ENCODE measurements around the gene TMEM273.

Gene TMEM273

GRCh38 chr10:49116509-49117375 is 71.4 kb downstream of the TMEM273 start:
- no peak for DNase-seq (ENCODE audit: low read depth, low spot score)

DNA sequence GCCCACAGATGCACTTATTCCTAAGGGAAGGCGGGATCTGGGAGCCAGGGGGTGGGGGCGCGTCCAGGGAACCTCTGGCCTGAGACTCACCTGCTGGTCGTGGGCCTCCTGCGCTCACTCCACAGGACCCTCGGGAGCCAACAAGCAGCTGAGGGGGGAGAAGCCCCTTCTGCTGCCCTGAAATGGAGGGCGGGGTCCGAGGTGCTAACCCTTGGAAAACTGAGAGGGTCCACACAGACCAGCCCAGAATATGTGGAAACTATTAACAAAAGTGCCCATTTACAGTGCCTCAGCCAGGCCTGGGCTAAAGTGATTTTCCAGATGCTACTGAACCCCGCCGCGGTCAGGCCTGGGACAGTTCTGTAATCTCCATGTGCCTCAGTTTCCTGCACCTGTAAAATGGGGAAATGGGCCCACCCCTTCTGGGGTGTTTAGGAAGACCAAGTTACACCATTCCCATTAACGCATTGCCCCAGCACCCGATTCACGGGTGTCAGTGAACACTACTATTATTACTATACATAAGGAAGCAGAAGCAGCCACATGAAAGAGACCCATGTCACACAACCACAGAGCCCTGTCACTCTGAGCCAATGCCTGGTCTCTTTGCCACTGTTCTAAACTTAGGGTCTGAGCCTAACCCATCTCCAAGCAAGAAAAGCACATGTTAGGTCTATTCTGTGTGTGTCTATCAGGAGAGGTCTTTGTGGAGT is 72.2 kb downstream of the TMEM273 start:
- DNase-seq (ENCODE audit: low read depth, low spot score): no peak

DNA sequence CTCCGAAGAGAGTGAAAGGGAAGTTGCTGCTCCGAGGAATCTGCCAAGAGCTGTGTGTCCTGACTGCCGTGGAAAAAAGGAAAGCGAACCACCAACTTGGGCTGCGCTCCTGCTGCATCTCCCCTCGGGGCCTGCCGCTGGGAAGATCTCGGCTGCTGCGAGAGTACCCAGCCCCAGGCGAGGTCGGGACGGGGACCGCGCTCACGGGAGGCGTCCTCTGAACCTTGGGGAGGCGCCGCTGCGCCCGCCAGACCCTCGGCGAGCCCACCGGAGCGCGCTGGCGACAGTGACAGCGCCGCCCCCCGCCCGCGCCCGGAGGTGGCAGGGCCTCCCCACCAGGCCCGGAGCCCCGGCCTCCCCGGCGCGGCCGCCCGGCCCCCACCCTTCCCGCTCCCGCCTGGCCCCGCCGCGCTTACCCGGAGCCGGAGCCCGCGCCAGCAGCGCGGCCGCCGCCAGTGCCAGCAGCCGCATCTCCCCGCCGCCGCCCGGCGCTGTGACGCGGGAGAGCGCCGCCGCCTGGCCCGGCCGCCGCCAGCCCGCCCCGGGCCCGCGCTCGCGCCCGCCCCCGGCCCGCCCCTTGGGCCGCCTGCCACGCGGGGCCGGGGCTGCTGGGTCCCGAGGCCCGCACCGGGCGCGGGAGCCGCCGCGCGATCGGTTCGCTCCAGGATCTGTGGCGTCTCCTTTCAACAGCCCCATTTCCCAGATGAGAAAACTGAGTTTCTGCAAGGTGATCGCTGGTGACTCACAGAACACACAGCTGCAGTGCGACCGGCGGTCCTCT is 73.0 kb downstream of the TMEM273 start, which contains the start of gene VSTM4:
VSTM4 (minus strand) TSS at position 508 of the 781 bp plus-strand sequence; CDS start at position 471, 37 bp downstream.
- DNase-seq (ENCODE audit: low read depth, low spot score): no peak

DNA sequence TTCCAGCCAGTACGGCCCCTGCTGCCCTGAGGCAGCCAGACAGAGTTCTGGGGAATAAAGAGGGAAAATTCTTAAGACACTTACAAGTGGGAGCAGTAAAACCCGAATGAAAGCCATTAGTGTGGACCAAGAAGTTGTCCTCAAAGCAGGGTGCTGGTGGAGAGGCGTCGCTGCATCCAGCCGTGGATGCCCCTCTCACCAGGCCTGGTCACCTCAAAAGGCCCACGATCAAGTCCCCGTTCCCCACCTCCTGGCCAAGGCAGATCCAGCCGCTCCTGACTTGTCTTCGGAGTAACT is 73.5 kb downstream of the TMEM273 start:
- no peak for DNase-seq (ENCODE audit: low read depth, low spot score)

DNA sequence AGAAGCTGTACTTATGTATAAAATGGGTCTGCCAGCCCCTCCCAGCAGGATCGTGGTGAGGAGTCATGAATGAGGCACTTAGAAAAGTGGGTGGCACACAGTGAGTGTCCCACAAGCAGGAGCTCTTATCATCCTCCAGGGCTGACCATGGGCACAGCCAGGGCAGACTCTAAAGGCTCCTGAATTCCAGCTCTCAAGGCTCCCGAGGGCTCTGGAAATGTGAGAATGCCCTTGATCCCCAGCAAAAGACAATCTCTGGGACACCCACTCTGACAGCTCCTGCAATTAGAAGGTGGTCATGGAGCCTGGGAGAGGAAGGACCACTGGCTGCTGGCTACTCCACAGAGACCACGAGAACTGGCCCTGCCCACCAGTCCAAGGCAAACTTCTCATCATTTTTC is 74.5 kb downstream of the TMEM273 start:
- DNase-seq (ENCODE audit: low read depth, low spot score): no peak

DNA sequence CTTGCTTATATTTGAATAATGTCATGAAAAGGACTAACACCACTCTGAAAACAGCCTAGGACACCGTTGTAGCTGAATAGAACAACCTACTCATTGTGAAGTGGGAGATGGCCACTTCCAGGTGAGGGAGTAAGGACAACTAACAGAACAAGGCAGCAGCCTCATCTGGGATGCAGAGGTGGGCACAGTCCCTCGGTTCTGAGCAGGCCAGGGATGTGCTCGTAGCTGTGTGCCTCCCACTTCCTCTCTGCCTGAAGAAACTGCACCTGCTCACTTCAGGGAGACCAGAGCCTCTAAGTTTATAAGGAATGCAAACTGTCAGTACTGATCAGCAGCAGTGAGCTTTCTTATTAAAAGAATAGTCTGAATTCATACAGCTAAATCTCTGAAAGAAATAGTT is 75.3 kb downstream of the TMEM273 start:
- DNase-seq (ENCODE audit: low read depth, low spot score): no peak

- DNase-seq (ENCODE audit: low read depth, low spot score): no peak
Measured at GRCh38 chr10:49112098-49112497, 76.1 kb downstream of the TMEM273 start.

- no peak for DNase-seq (ENCODE audit: low read depth, low spot score)
Measured at GRCh38 chr10:49111320-49111698, 76.9 kb downstream of the TMEM273 start.

GRCh38 chr10:49110684-49111319 is 77.4 kb downstream of the TMEM273 start:
- DNase-seq (ENCODE audit: low read depth, low spot score): no peak

GRCh38 chr10:49109669-49110340 is 78.4 kb downstream of the TMEM273 start:
- no peak for DNase-seq (ENCODE audit: low read depth, low spot score)

DNA sequence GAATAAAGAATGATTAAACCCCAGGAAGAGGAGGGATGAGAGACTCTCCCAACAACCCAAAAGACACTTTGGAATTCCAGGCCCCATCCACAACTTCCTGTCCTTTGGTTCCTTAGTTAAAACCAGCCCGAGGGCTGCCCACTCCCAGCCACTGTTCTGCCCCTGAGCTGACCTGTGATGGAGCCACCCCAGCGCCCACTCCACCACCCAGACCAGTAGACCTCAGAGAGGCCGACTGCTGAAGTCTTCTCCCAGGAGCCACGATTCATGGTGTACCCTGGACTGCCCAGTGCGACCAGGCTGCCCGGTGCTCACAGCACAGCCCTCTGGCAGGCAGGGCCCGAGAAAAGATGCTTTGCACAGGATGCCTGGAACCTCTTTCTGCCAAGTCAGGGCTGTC is 79.5 kb downstream of the TMEM273 start:
- DNase-seq (ENCODE audit: low read depth, low spot score): no peak

DNA sequence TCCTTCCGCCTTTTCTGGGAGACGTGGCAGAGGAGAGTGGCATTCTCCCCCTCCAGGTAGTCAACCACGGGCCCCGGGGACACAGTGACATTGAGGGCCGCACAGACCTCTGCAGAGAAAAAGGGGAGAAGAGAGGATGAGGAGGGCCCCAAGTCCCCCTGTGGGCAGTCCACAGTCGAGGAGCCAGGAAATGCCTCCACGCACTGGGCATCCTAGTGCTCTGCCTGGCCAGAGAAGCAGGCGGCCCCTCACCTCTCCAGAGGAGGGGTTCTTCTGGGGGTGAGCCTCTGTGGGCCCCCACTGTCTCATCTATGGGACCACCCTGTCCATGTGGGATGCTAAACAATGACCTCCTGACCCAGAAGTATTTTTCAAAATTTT is 80.3 kb downstream of the TMEM273 start:
- no peak for DNase-seq (ENCODE audit: low read depth, low spot score)

- no peak for DNase-seq (ENCODE audit: low read depth, low spot score)
Measured at GRCh38 chr10:49107111-49107886, 80.9 kb downstream of the TMEM273 start.

DNA sequence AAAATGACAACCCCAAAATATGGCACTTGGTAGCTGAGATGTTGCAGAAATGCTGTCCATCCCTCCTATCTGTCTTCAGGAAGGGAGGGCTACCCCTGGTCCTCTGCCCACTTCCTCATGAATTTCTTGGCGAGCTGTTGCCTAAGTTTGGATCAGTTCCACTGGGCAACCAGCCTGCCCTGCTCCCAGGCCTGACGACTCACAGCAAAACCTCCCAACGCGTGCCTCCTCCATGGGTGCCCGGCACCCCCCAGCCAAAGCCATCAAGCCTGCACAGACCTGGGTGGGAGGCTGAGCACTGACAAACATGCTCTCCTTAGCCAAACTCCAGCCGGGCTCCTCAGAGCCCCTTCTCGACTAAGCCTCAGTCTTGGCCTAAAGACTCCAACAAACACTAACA is 81.7 kb downstream of the TMEM273 start:
- no peak for DNase-seq (ENCODE audit: low read depth, low spot score)

DNA sequence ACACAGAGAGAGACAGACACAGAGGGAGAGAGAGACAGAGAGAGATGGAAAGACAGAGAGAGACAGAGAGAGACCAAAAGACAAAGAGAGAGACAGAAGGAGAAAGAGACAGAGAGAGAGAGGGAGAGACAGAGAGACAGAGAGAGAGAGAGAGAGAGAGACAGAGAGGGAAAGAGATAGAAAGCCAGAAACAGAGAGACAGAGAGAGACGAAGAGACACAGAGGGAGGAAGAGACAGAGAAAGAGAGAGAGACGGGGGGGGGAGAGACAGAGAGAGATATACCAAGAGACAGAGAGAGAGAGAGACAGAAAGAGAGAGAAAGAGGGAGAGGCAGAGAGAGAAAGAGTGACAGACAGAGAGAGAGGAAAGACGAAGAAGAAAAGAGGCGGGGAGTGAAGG is 83.1 kb downstream of the TMEM273 start:
- DNase-seq (ENCODE audit: low read depth, low spot score): no peak
